ENCODE data around the gene LHFPL6.

- no peak for TF ChIP-seq CTCF (IDR thresholded peaks at IDR 0.05)
- TF ChIP-seq POLR2A (IDR thresholded peaks at IDR 0.05) = no peak
- no peak for TF ChIP-seq EP300 (IDR thresholded peaks at IDR 0.05)
- no peak for TF ChIP-seq POLR2AphosphoS5 (IDR thresholded peaks at IDR 0.05)
Observed at GRCh38 chr13:39410096-39410901, 192.7 kb downstream of the LHFPL6 start.

Measured in upper lobe of left lung (tissue), 4 donors.